IPS-18c (cell line): ENCODE data around the gene PDIA5.

ENCODE experiments used
- H3K4me3 ChIP-seq: 2 replicates; pipeline ENCODE4 v1.7.0; 2013; ENCODE audit warnings: low read depth, mild to moderate bottlenecking, low read length, moderate library complexity; ENCODE audit not compliant: insufficient read depth
- H3K9me3 ChIP-seq: one replicate; pipeline ENCODE4 v1.6.1; 2013; ENCODE audit warnings: mild to moderate bottlenecking, low read length, moderate library complexity; ENCODE audit not compliant: control insufficient read depth, insufficient read depth

The PDIA5 gene

GRCh38 chr3:123081718-123082369 is 15.0 kb downstream of the PDIA5 start:
- no peak overlapping the region for H3K4me3 ChIP-seq
- H3K9me3 ChIP-seq = no peaks in the 10 kb centered on the region

GRCh38 chr3:123082370-123083065 is 15.7 kb downstream of the PDIA5 start:
- H3K4me3 ChIP-seq = no peak overlapping the region

GRCh38 chr3:123083383-123084124 is 16.7 kb downstream of the PDIA5 start:
- no peaks in the 10 kb centered on the region for H3K9me3 ChIP-seq
- H3K4me3 ChIP-seq = no peak overlapping the region

More at GRCh38 chr3:123082370-123083065, 15.7 kb downstream of the PDIA5 start:
- no peaks in the 10 kb centered on the region for H3K9me3 ChIP-seq

- H3K4me3 ChIP-seq = no peak overlapping the region
- H3K9me3 ChIP-seq = no peaks in the 10 kb centered on the region
These were observed 17.4 kb downstream of the PDIA5 start for GRCh38 chr3:123084192-123084591.

- H3K9me3 ChIP-seq = no peaks in the 10 kb centered on the region
- H3K4me3 ChIP-seq = no peak overlapping the region
These were observed 18.0 kb downstream of the PDIA5 start for GRCh38 chr3:123084738-123085237.

GRCh38 chr3:123085293-123085931 is 18.6 kb downstream of the PDIA5 start:
- H3K9me3 ChIP-seq = no peaks in the 10 kb centered on the region
- H3K4me3 ChIP-seq = no peak overlapping the region

GRCh38 chr3:123085932-123086627 is 19.3 kb downstream of the PDIA5 start:
- no peaks in the 10 kb centered on the region for H3K9me3 ChIP-seq

GRCh38 chr3:123088387-123088786 is 21.6 kb downstream of the PDIA5 start:
- Histone ChIP-seq H3K4me3 (no peak overlapping the region), H3K9me3 (no peaks in the 10 kb centered on the region)

More at GRCh38 chr3:123085932-123086627, 19.3 kb downstream of the PDIA5 start:
- H3K4me3 ChIP-seq = no peak overlapping the region

- no peak overlapping the region for H3K4me3 ChIP-seq
- H3K9me3 ChIP-seq = no peaks in the 10 kb centered on the region
These were observed 22.9 kb downstream of the PDIA5 start for GRCh38 chr3:123089611-123090331.

- Histone ChIP-seq H3K9me3 (no peaks in the 10 kb centered on the region), H3K4me3 (no peak overlapping the region)
These were observed 24.1 kb downstream of the PDIA5 start for GRCh38 chr3:123090728-123091531.

- H3K4me3 ChIP-seq = no peak overlapping the region
- H3K9me3 ChIP-seq = no peaks in the 10 kb centered on the region
These were observed 25.4 kb downstream of the PDIA5 start for GRCh38 chr3:123092243-123092642.

- Histone ChIP-seq H3K9me3 (no peaks in the 10 kb centered on the region), H3K4me3 (no peak overlapping the region)
These were observed 26.9 kb downstream of the PDIA5 start for GRCh38 chr3:123093696-123094095.

GRCh38 chr3:123094516-123095313 is 27.9 kb downstream of the PDIA5 start:
- Histone ChIP-seq H3K9me3 (no peaks in the 10 kb centered on the region), H3K4me3 (no peak overlapping the region)

- H3K4me3 ChIP-seq = no peak overlapping the region
- H3K9me3 ChIP-seq = no peaks in the 10 kb centered on the region
These were observed 29.3 kb downstream of the PDIA5 start for GRCh38 chr3:123096126-123096525.

GRCh38 chr3:123096731-123097130 is 29.9 kb downstream of the PDIA5 start:
- H3K4me3 ChIP-seq = no peak overlapping the region
- no peaks in the 10 kb centered on the region for H3K9me3 ChIP-seq
